Liver (tissue), 9 donors: ENCODE data around the gene TMEM18. TPM values are rescaled to one million over a fixed set of nuclear protein-coding genes. Genes with fewer than 3 reads are reported as not detected.
A peak's percentile ranks its signal among the peaks of the same experiment; 100 is the strongest.

Experiments used
- DNase-seq: peaks from one replicate; pipeline ENCODE4 v3.0.0-alpha.2; 2017; ENCODE audit warnings: low spot score
- H3K27ac ChIP-seq, 2 donors: one replicate each; pipeline ENCODE4 v1.7.0; 2013; ENCODE audit warnings: inconsistent platforms in 2 of 2, low read length in 2 of 2, control low read depth in 1 of 2, low read depth in 1 of 2, mild to moderate bottlenecking in 1 of 2
- H3K27me3 ChIP-seq, 4 donors: one replicate each; pipeline versions ENCODE4 v1.6.1 to v1.7.0; 2013; ENCODE audit warnings: low read length in 3 of 4, inconsistent platforms in 1 of 4, mild to moderate bottlenecking in 1 of 4, moderate library complexity in 1 of 4; ENCODE audit not compliant: control insufficient read depth in 4 of 4, insufficient read depth in 4 of 4
- H3K36me3 ChIP-seq, 4 donors: one replicate each; pipeline versions ENCODE4 v1.6.1 to v1.7.0; 2013; ENCODE audit warnings: low read length in 3 of 4, mild to moderate bottlenecking in 3 of 4, low read depth in 1 of 4, moderate library complexity in 1 of 4; ENCODE audit not compliant: control insufficient read depth in 4 of 4, insufficient read depth in 3 of 4
- H3K4me1 ChIP-seq, 4 donors: one replicate each; pipeline versions ENCODE4 v1.6.1 to v1.7.0; 2013; ENCODE audit warnings: low read length in 3 of 4, mild to moderate bottlenecking in 3 of 4, moderate library complexity in 1 of 4; ENCODE audit not compliant: control insufficient read depth in 4 of 4, insufficient read depth in 4 of 4
- H3K4me3 ChIP-seq, 3 donors: one replicate each; pipeline versions ENCODE4 v1.6.1 to v1.7.0; 2013; ENCODE audit warnings: low read length in 3 of 3, control low read depth in 1 of 3, low read depth in 1 of 3, mild to moderate bottlenecking in 1 of 3
- H3K9ac ChIP-seq, 2 donors: one replicate each; pipeline ENCODE4 v1.7.0; 2013; ENCODE audit warnings: low read length in 2 of 2, mild to moderate bottlenecking in 2 of 2, moderate library complexity in 2 of 2, control low read depth in 1 of 2, low read depth in 1 of 2
- H3K9me3 ChIP-seq, 4 donors: one replicate each; pipeline versions ENCODE4 v1.6.1 to v1.7.0; 2013; ENCODE audit warnings: low read length in 3 of 4; ENCODE audit not compliant: control insufficient read depth in 4 of 4
- ATF3 ChIP-seq: IDR thresholded peaks from 2 replicates; pipeline ENCODE4 v1.6.1; 2016; ENCODE audit warnings: antibody characterized with exemption
- CTCF ChIP-seq: fragments of 150-350 bp; IDR thresholded peaks from 2 replicates; pipeline ENCODE4 v1.5.1; 2017; ENCODE audit warnings: improper control_type of control experiment, low read depth, low read length; ENCODE audit not compliant: missing input control
- EGR1 ChIP-seq, 2 donors: IDR thresholded peaks; 2 replicates each; pipeline ENCODE4 v1.6.1; 2016 to 2018; ENCODE audit warnings: antibody characterized with exemption in 2 of 2, low read depth in 2 of 2
- FOXA1 ChIP-seq: IDR thresholded peaks from 2 replicates; pipeline ENCODE4 v1.6.1; 2016; ENCODE audit warnings: antibody characterized with exemption
- FOXA2 ChIP-seq: IDR thresholded peaks from 2 replicates; pipeline ENCODE4 v1.6.1; 2016; ENCODE audit warnings: antibody characterized with exemption
- GABPA ChIP-seq, 2 donors: IDR thresholded peaks in 1 of 2; conservative IDR thresholded peaks in 1 of 2; 2 replicates each; pipeline ENCODE4 v1.6.1; 2016; ENCODE audit warnings: antibody characterized with exemption in 2 of 2, mild to moderate bottlenecking in 1 of 2, moderate library complexity in 1 of 2
- HNF4A ChIP-seq, 2 donors: conservative IDR thresholded peaks; 2 replicates each; pipeline ENCODE4 v1.6.1; 2016; ENCODE audit warnings: antibody characterized with exemption in 2 of 2, mild to moderate bottlenecking in 2 of 2
- HNF4G ChIP-seq: IDR thresholded peaks from 2 replicates; pipeline ENCODE4 v1.6.1; 2016; ENCODE audit warnings: antibody characterized with exemption
- JUND ChIP-seq, 2 donors: IDR thresholded peaks; 2 replicates each; pipeline ENCODE4 v1.6.1; 2016; ENCODE audit warnings: antibody characterized with exemption in 2 of 2
- MAX ChIP-seq: IDR thresholded peaks from 2 replicates; pipeline ENCODE4 v1.6.1; 2016; ENCODE audit warnings: antibody characterized with exemption
- NR2F2 ChIP-seq: IDR thresholded peaks from 2 replicates; pipeline ENCODE4 v1.6.1; 2016; ENCODE audit warnings: antibody characterized with exemption
- RAD21 ChIP-seq, 2 donors: IDR thresholded peaks; 2 replicates each; pipeline ENCODE4 v1.6.1; 2016; ENCODE audit warnings: antibody characterized with exemption in 2 of 2, mild to moderate bottlenecking in 2 of 2
- REST ChIP-seq: IDR thresholded peaks from 2 replicates; pipeline ENCODE4 v1.6.1; 2016; ENCODE audit warnings: antibody characterized with exemption, mild to moderate bottlenecking
- RXRA ChIP-seq, 2 donors: IDR thresholded peaks; 2 replicates each; pipeline ENCODE4 v1.6.1; 2017 to 2018; ENCODE audit warnings: antibody characterized with exemption in 2 of 2, mild to moderate bottlenecking in 1 of 2
- SP1 ChIP-seq: IDR thresholded peaks from 2 replicates; pipeline ENCODE4 v1.6.1; 2018; ENCODE audit warnings: antibody characterized with exemption, mild to moderate bottlenecking
- TAF1 ChIP-seq: conservative IDR thresholded peaks from 2 replicates; pipeline ENCODE4 v1.6.1; 2016; ENCODE audit warnings: antibody characterized with exemption, mild to moderate bottlenecking
- YY1 ChIP-seq: IDR thresholded peaks from 2 replicates; pipeline ENCODE4 v1.6.1; 2016; ENCODE audit warnings: antibody characterized with exemption, mild to moderate bottlenecking
- ZBTB33 ChIP-seq: IDR thresholded peaks from 2 replicates; pipeline ENCODE4 v1.6.1; 2016; ENCODE audit warnings: antibody characterized with exemption
- WGBS: extraction: QIAGEN DNeasy Blood & Tissue Kit; methylation state at CpG from one replicate; pipeline ENCODE4 v1.1.7; 2013; 5-methylcytosine and 5-hydroxymethylcytosine counted together
- polyA plus RNA-seq, 2 donors: library from polyadenylated mRNA; stranded (reverse) in 1 of 2; unstranded in 1 of 2; fragments of 200-250 nt in 1 of 2; fragments of >200 nt in 1 of 2; fragmentation: Nextera tagmentation in 1 of 2; extraction: Ambion mirVana in 1 of 2; gene quantifications; one replicate each; pipeline versions ENCODE4 v1.2.1 to v1.2.3, GENCODE V29; 2013 to 2015
- total RNA-seq, 2 donors: library from RNA; depleted of rRNA; stranded (reverse); fragments of >200 nt; gene quantifications; one replicate each; pipeline ENCODE4 v1.2.3, GENCODE V29; 2014
- donor health status: healthy.
- donor health status: healthy.
- donor health status: healthy.
- donor health status: healthy.
- donor health status: healthy.

Gene TMEM18
- total and polyA plus RNA-seq, 4 donors: 8.4 to 29.3 (median 10.9) TPM

- H3K4me1 ChIP-seq: no peaks in the 10 kb centered on the region
- peak; percentile 9 for DNase-seq
- no peak overlapping the region for H3K27ac ChIP-seq
- WGBS: 94% methylated on average over 14 of the region's 14 CpGs
- no peaks in the 10 kb centered on the region for H3K9me3 ChIP-seq
- TF ChIP-seq RXRA (IDR thresholded peaks at IDR 0.05) (no peak), NR2F2 (no peak), SP1 (no peak)
- no peaks in the 10 kb centered on the region for H3K27me3 ChIP-seq
- no peak overlapping the region for H3K9ac ChIP-seq
- no peak overlapping the region for H3K4me3 ChIP-seq
- no peaks in the 10 kb centered on the region for H3K36me3 ChIP-seq
Observed at GRCh38 chr2:651951-652373, 25.2 kb downstream of the TMEM18 start.

- TF ChIP-seq HNF4A (conservative IDR thresholded peaks at IDR 0.05): no peak
- TF ChIP-seq HNF4G: no peak
- no peak for TF ChIP-seq ZBTB33
- no peak for TF ChIP-seq SP1
- TF ChIP-seq TAF1: no peak
- no peak for TF ChIP-seq GABPA (IDR thresholded peaks at IDR 0.05 in 1 of 2, conservative IDR thresholded peaks at IDR 0.05 in 1 of 2)
- no peak for TF ChIP-seq CTCF
- no peak for TF ChIP-seq ATF3
- no peak for TF ChIP-seq FOXA2
- no peak for TF ChIP-seq REST
- no peak for TF ChIP-seq RAD21 (IDR thresholded peaks at IDR 0.05)
- no peak for TF ChIP-seq JUND (IDR thresholded peaks at IDR 0.05)
- TF ChIP-seq FOXA1: no peak
- no peak for TF ChIP-seq MAX
- no peak for TF ChIP-seq EGR1 (IDR thresholded peaks at IDR 0.05; ENCODE audit: low read depth in 2 of 2)
- TF ChIP-seq YY1: no peak
- no peak for TF ChIP-seq NR2F2
- DNase-seq: no peak
- no peak overlapping the region for H3K9ac ChIP-seq
- no peak overlapping the region for H3K4me3 ChIP-seq
- no peak overlapping the region for H3K27ac ChIP-seq
- 70% methylated on average over 25 of the region's 25 CpGs for WGBS
- H3K4me1 ChIP-seq: no peaks in the 10 kb centered on the region
- no peaks in the 10 kb centered on the region for H3K27me3 ChIP-seq
- no peaks in the 10 kb centered on the region for H3K36me3 ChIP-seq
- no peaks in the 10 kb centered on the region for H3K9me3 ChIP-seq
Observed at GRCh38 chr2:650343-651310, 26.6 kb downstream of the TMEM18 start.
